HG03460 (cell line): ENCODE measurements around the gene TMEM42.

Experiments
- ATAC-seq: cut with Tn5 transposase; IDR thresholded peaks from one replicate; pipeline ENCODE4 v1.9.1; 2021; ENCODE audit not compliant: unreplicated experiment

Gene TMEM42

GRCh38 chr3:44870375-44871061 lies 8.8 kb downstream of the TMEM42 start:
- no peak for ATAC-seq

GRCh38 chr3:44874308-44874707 lies 12.6 kb downstream of the TMEM42 start, which contains the start of gene TGM4:
Gene TGM4 (plus strand): TSS chr3:44874608. CDS start chr3:44874679, 71 bp downstream.
- no peak for ATAC-seq

GRCh38 chr3:44875596-44875995 lies 13.9 kb downstream of the TMEM42 start:
- ATAC-seq, result no peak

DNA sequence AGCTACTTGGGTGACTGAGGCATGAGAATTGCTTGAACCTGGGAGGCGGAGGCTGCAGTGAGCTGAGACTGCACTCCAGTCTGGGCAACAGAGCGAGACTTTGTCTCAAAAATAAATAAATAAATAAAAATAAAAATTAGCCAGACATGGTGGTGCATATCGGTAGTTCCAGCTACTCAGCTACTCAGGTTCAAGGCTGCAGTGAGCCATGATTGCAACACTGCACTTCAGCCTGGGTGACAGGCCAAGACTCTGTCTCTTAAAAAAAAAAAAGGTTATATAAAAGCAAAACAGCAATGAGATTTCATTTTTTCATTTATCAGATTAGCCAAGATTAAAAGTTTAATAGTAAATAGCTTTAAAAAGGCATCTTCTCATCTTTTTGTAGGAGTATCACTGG lies 15.6 kb downstream of the TMEM42 start:
- no peak for ATAC-seq

DNA sequence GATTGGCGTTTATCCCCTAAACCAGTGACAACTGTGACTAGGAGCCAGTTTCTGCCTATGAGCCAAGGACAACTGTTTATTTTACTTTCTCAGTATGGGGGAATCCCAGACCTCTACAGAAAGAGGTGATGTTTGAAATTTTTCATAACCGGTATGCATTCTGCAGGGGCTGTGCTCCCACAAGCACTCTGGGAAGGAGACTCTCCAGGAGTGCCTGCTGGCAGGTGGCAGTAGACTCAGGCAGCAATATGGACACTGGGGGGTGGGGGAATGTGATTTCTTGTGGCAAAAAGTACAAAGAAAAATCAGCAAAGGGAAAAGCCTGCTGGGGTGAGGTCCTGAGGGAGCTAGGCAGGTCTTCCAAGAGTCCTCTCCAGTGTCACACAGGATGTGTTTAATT lies 18.6 kb downstream of the TMEM42 start:
- no peak for ATAC-seq

GRCh38 chr3:44883213-44883955 lies 21.7 kb downstream of the TMEM42 start:
- ATAC-seq, result no peak

DNA sequence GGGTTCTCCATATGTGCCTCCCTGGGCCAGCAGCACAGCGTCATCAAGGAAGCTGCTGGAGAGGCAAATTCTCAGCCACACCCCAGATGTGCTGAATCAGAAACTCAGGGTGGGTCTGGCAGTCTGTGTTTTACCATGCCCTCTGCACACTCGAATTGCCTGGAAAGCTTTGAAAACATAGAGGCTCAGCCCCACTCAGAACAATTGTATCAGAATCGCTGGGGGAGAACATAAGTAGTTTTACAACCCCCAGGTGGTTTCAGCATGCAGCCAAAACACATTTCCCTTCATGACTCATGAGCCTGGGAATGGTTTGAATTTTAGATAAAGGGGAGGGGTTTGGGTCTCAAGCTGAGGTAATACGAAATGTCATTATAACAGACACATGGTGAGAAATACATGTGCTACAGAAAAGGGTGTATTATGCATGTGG lies 22.3 kb downstream of the TMEM42 start:
- ATAC-seq, result no peak

- ATAC-seq, result no peak
Measured at GRCh38 chr3:44885618-44886017, 23.9 kb downstream of the TMEM42 start.

DNA sequence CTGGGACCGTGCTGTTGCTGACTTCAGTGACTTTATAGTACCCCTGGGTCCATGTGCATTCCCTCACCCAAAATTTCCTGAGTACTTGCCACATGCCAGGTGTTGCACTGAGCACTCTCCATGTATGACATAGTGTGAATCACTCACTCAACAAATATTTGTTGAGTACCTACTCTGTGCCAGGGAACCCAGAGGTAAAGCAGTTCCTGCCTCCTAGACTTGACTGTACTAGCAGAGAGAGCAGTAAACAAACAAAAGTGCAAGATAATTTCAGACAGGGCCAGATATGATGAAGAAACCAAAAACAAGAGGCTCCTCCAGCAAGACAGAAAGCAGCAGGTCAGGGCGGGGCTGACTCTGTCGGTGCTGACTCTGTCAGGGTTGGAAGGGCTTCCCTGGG lies 24.8 kb downstream of the TMEM42 start:
- ATAC-seq, result no peak

DNA sequence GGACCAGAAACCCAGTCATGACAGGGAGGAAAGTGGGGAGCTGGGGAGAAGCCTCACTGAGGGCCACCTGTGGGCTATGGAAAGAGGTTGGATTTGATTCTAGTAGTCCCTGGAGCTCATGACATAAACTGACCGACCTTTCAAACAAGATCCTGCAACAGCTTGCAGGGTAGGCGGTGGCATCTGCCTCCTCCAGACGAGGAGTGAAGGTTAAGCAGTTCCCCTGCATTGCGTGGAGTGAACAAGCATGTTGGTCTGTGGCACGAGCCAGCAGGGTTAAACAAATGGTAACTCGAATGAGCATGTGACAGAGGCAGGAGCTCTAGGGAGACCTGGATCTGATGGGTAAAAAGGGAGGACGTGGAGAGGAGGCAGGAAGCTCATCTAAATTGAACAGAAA lies 25.4 kb downstream of the TMEM42 start:
- no peak for ATAC-seq

DNA sequence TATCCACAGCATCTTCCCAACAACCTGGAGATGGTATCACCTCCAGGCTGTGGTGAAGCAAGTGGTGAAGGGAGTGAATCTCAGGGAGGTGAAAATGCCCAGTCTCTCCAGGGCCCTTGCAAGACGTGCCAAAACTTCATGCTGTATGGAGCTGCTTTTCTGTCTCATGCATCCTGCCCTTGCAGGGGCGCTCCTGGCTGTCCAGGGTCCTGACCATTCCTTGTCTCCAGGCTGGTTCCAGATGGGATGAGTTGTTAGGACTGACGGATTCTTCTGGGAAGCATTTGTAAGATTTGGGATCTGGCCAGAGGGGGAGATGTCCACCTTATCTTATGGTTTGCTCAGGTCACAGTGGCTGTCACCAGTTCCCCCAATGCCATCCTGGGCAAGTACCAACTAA lies 28.5 kb downstream of the TMEM42 start:
- no peak for ATAC-seq

DNA sequence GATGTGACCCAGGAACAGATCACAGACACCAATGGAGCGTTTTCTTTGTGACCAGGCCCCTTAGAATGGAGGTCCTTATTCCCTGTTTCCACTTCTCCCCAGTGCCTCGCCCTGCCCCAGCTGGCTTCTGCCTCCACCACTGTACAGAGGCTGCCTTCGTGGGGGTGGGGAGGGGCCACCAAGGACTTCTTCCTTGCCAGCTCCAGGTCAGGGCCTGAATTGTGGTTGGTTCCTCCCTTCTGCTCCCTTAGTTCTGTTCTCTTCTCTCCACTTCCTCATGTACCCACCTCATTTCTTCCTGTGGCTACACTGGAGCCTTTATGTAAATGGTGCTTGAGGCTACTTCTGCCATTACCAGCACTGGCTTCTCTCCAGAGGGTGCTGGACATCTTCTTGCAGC lies 29.1 kb downstream of the TMEM42 start:
- ATAC-seq, result no peak

DNA sequence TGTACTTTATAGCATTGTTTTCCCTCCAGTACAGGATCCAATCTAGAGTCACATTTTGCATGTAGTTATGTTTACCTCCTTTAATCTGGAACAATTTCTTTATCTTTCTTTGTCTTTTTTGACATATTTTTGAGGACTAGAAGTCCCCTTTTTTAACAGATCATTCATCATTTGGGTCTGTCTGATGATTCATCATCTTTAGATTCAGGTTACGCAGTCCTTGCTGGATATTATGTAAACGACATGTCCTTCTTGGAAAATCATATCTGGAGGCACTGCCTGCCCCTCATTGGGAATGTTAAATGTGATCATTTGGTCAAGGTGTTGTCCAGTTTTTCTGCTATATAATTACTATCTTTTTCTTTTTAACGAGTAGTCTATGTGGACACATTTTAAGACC lies 31.0 kb downstream of the TMEM42 start:
- ATAC-seq, result no peak

- no peak for ATAC-seq
Measured at GRCh38 chr3:44893097-44893496, 31.4 kb downstream of the TMEM42 start.

DNA sequence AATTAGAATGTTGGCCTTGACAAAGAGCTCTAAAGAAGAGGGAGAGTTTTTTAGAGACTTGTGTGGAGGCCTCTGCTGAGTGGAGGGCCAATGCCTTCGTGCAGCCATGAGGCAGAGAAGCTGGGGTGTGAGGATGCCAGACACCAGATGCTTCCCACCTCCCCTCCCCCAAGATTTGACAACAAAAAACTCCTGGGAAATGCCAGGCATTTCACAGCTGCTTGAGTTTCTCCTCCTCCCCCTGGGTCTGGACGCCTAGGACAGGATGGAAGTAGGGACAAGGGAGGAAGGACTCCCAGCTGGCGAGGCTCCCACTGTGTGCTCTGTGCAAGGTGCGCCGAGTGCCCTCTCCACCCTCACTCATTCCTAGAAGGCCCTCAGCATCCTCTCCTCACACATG lies 32.8 kb downstream of the TMEM42 start:
- ATAC-seq, result no peak

- ATAC-seq, result no peak
Measured at GRCh38 chr3:44896440-44896839, 34.7 kb downstream of the TMEM42 start.

- no peak for ATAC-seq
Measured at GRCh38 chr3:44899683-44900367, 38.1 kb downstream of the TMEM42 start.

DNA sequence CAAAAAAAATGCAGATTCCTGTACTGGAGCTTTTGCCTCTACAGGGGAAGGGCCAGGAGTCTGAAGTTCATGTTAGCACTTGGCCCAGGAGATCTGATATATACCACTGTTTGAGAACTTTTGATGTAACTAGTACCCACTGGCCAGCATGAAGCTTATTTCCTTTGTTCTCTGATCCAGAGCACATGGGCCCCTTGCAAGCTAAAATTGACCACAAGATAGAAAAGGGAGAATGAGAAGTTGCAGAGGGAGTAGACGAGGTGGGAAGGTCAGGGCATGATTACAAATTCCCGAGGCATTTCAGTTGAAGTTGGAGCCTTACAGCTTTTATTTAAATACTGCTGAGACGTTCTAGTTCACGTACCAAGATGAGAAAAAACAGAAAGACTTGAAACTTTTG lies 40.9 kb downstream of the TMEM42 start:
- no peak for ATAC-seq

- ATAC-seq, result no peak
Measured at GRCh38 chr3:44903314-44903713, 41.6 kb downstream of the TMEM42 start.

- ATAC-seq, result no peak
Measured at GRCh38 chr3:44903751-44904150, 42.0 kb downstream of the TMEM42 start.

- no peak for ATAC-seq
Measured at GRCh38 chr3:44905446-44906157, 43.9 kb downstream of the TMEM42 start.
